Prostate gland (tissue), 2 donors: ENCODE data around the gene PKNOX2.

Experiments
- CTCF ChIP-seq, 4 experiments: fragments of 200-600 bp in 2 of 4; fragments of 450-650 bp in 2 of 4; sonication (generic) in 2 of 4; IDR thresholded peaks; 1 replicate in 3 of 4; 2 replicates in 1 of 4; pipeline ENCODE4 v1.5.1; 2016 to 2019; ENCODE audit warnings: antibody characterized with exemption in 4 of 4, mild to moderate bottlenecking in 2 of 4, moderate library complexity in 2 of 4
- POLR2AphosphoS5 ChIP-seq: sonication (generic); formaldehyde crosslinking; IDR thresholded peaks from one replicate; pipeline ENCODE4 v1.6.1; 2017; ENCODE audit warnings: antibody characterized with exemption

- TF ChIP-seq POLR2AphosphoS5: no peak
- no peak for TF ChIP-seq CTCF (IDR thresholded peaks at IDR 0.05)
Observed at GRCh38 chr11:125175166-125175565, 10.6 kb downstream of the PKNOX2 start.
